IPS-NIHi7 (cell line): ENCODE measurements around the gene SPACA5.
"Not testable (repeated sequence)": the region's sequence is repeated elsewhere in the genome, so short reads cannot be mapped to it uniquely, and the experiment has no call there.

Experiments used
- DNase-seq: peaks from one replicate; pipeline ENCODE4 v3.0.0; 2012; ENCODE audit warnings: mixed read lengths; ENCODE audit errors: extremely low spot score

The SPACA5 gene

GRCh38 chrX:48006688-48007087, at the start of gene SPACA5:
SPACA5 (plus strand) TSS chrX:48006988; CDS start chrX:48007803, 815 bp downstream.
- not testable (repeated sequence) for DNase-seq

- not testable (repeated sequence) for DNase-seq
These were observed 48.6 kb upstream of the SPACA5 start for GRCh38 chrX:47958206-47958605.

- DNase-seq, result peak; percentile 49
These were observed 47.9 kb upstream of the SPACA5 start for GRCh38 chrX:47958761-47959342.

- no peak for DNase-seq
These were observed 46.4 kb upstream of the SPACA5 start for GRCh38 chrX:47960406-47960805.

GRCh38 chrX:47961830-47962229, 45.0 kb upstream of the SPACA5 start:
- DNase-seq, result not testable (repeated sequence)

- not testable (repeated sequence) for DNase-seq
These were observed 41.3 kb upstream of the SPACA5 start for GRCh38 chrX:47965526-47965925.

- DNase-seq, result no peak
These were observed 33.6 kb upstream of the SPACA5 start for GRCh38 chrX:47973235-47973634.

GRCh38 chrX:47976254-47977151, 30.3 kb upstream of the SPACA5 start:
- no peak for DNase-seq

GRCh38 chrX:47991263-47992094, 15.3 kb upstream of the SPACA5 start:
- DNase-seq, result no peak

GRCh38 chrX:47992095-47992380, 14.8 kb upstream of the SPACA5 start:
- DNase-seq, result no peak

GRCh38 chrX:47992669-47993068, 14.1 kb upstream of the SPACA5 start:
- DNase-seq, result no peak

GRCh38 chrX:48001260-48001659, 5.5 kb upstream of the SPACA5 start:
- no peak for DNase-seq

GRCh38 chrX:48002319-48002718, 4.5 kb upstream of the SPACA5 start:
- DNase-seq, result no peak

- no peak for DNase-seq
These were observed 3.9 kb upstream of the SPACA5 start for GRCh38 chrX:48002929-48003328.

- DNase-seq, result peak; percentile 14
These were observed 3.4 kb upstream of the SPACA5 start for GRCh38 chrX:48003367-48003757.

GRCh38 chrX:48003758-48004457, 2.9 kb upstream of the SPACA5 start, which contains the start of gene ZNF182:
ZNF182 (minus strand) TSS chrX:48003989; CDS start chrX:48002609, 1,380 bp downstream.
- DNase-seq, result peak; percentile 94

- not testable (repeated sequence) for DNase-seq
These were observed 2.7 kb downstream of the SPACA5 start for GRCh38 chrX:48009445-48009960.

GRCh38 chrX:48016583-48017310, 10.0 kb downstream of the SPACA5 start:
- DNase-seq, result not testable (repeated sequence)

GRCh38 chrX:48019892-48020291, 13.1 kb downstream of the SPACA5 start:
- not testable (repeated sequence) for DNase-seq

GRCh38 chrX:48020472-48020871, 13.7 kb downstream of the SPACA5 start:
- not testable (repeated sequence) for DNase-seq
